Measurements from ENCODE around the gene TMEM131L. TPM values are rescaled to one million over a fixed set of nuclear protein-coding genes. Genes with fewer than 3 reads are reported as not detected.
A peak's percentile ranks its signal among the peaks of the same experiment; 100 is the strongest.

The TMEM131L gene
- total RNA-seq, 1 experiment from 2014 or later: 14.6 TPM

DNA sequence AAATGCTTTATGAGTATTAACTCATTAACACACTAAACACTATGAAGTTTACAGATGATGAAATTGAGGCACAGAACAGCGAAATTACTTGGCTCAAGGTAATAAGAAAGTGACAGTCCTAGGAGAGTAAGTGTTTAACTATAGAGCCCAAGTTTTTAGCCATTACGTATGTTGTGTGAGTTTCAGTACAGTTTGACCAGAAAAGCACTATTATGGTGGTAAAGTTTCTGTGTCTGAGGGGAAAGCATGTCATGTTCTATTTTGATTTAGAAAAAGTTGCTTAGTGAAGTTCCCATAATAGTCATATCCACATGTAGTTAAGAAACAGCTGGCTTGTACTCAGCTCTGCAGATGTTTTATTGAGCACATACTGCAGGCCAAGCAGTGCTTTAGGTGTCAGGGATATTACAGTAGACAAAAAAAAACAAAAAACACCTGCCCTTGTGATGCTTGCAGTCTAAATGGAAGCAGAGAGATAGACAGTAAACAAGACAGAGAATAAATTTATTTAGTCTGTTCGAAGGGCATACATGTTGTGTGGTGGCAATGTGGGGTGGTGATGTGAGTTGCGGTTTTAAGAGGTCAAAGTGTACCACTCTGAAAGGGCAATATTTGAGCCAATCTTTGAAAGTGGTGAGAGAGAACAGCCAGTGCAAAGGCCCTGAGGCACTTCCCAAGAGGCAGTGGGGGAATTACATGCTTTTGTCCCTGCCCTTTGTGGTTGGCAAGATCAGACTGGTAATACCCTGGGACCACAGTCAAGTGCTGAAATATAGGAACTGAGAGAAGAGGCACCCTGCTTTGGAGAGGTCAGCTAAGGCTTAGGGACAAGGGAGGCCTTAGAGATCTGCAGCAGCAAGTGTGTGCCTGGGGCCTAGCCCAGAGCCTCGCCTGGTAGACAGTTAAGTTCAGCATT, 6.2 kb downstream of the TMEM131L start:
- H3K56ac ChIP-seq (ENCODE audit: insufficient read length, low read depth, low read length): no peak overlapping the region
- peaks cover 12% of the 10 kb centered on the region; the same call in 1 of the 2 replicates for H3K79me2 ChIP-seq (ENCODE audit: insufficient read depth, low read length)
- TF ChIP-seq, protein P1, sequence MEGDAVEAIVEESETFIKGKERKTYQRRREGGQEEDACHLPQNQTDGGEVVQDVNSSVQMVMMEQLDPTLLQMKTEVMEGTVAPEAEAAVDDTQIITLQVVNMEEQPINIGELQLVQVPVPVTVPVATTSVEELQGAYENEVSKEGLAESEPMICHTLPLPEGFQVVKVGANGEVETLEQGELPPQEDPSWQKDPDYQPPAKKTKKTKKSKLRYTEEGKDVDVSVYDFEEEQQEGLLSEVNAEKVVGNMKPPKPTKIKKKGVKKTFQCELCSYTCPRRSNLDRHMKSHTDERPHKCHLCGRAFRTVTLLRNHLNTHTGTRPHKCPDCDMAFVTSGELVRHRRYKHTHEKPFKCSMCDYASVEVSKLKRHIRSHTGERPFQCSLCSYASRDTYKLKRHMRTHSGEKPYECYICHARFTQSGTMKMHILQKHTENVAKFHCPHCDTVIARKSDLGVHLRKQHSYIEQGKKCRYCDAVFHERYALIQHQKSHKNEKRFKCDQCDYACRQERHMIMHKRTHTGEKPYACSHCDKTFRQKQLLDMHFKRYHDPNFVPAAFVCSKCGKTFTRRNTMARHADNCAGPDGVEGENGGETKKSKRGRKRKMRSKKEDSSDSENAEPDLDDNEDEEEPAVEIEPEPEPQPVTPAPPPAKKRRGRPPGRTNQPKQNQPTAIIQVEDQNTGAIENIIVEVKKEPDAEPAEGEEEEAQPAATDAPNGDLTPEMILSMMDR (conservative IDR thresholded peaks at IDR 0.05): no peak
- no peaks in the 10 kb centered on the region for H3K9me3 Mint-ChIP-seq
- H4K5ac ChIP-seq (ENCODE audit: insufficient read length, low read depth, low read length): no peak overlapping the region
- H3K4me1 Mint-ChIP-seq: peaks cover 13 to 14% of the 10 kb centered on the region in 2 experiments
- no peak overlapping the region for H2BK120ac ChIP-seq (ENCODE audit: low read depth, low read length, poor library complexity, severe bottlenecking)
- H3K14ac ChIP-seq (ENCODE audit: insufficient read depth, low read length): no peak overlapping the region
- no peak overlapping the region for H3K18ac ChIP-seq (ENCODE audit: insufficient read length, low read depth, low read length)
- H3K36me3 Mint-ChIP-seq (ENCODE audit: insufficient read depth in 1 of 3, low read depth in 3 of 3): peaks cover 16 to 26% (median 17%) of the 10 kb centered on the region in 3 experiments
- no peak overlapping the region for H3T11ph ChIP-seq (ENCODE audit: low read length)
- no peak overlapping the region for H4K8ac ChIP-seq (replicated peaks; ENCODE audit: insufficient read length, low read depth, low read length)
- H3K79me1 ChIP-seq (ENCODE audit: insufficient read depth, low read depth, low read length, poor library complexity, severe bottlenecking): no peaks in the 10 kb centered on the region
- H2AK5ac ChIP-seq (ENCODE audit: insufficient read length, low read length): no peak overlapping the region
- no peaks in the 10 kb centered on the region; the same call in 1 of the 2 replicates for H3K27me3 ChIP-seq (ENCODE audit: insufficient read depth, low read length)
- no CpG with 5 or more reads among the region's 5 CpGs for WGBS (ENCODE audit: extremely low coverage, insufficient read length, low lambda C conversion rate)
- H3K27me3 Mint-ChIP-seq (ENCODE audit: low read depth): no peaks in the 10 kb centered on the region
- no peak overlapping the region for H2BK20ac ChIP-seq (ENCODE audit: low read depth, low read length, poor library complexity, severe bottlenecking)
- DNase-seq: no peak
- H3K27ac Mint-ChIP-seq: 0 out of 7 replicates have a peak overlapping the region, but pooled peaks of 1 of the 3 experiments have one; percentile 17
- no peak overlapping the region for H3K4me2 ChIP-seq (ENCODE audit: insufficient read depth, insufficient read length, low read length)
- no peak overlapping the region for H3K23ac ChIP-seq (ENCODE audit: insufficient read length, low read depth, low read length)
- H2BK5ac ChIP-seq (ENCODE audit: insufficient read length, low read length): no peak overlapping the region
- no peak overlapping the region for H3K27ac ChIP-seq (ENCODE audit: insufficient read length, low read depth, low read length)
- no peak overlapping the region for H2AFZ ChIP-seq (ENCODE audit: low read length)
- no peak overlapping the region for H3K4ac ChIP-seq (ENCODE audit: low read depth, low read length)
- H3K9me3 ChIP-seq (ENCODE audit: control insufficient read depth, low read depth, low read length): no peaks in the 10 kb centered on the region
- H4K20me1 ChIP-seq (ENCODE audit: control insufficient read depth, insufficient read depth, insufficient read length): no peaks in the 10 kb centered on the region
- no peak overlapping the region; a peak in 1 of 5 replicates for H3K4me3 Mint-ChIP-seq
- H3K9ac ChIP-seq (ENCODE audit: extremely low read depth, insufficient read length, low read length): no peak overlapping the region
- H4K91ac ChIP-seq (ENCODE audit: insufficient read length, low read depth, low read length): no peak overlapping the region
- no peak overlapping the region for H2BK12ac ChIP-seq (ENCODE audit: insufficient read length, low read depth, low read length)
- peaks cover 1% of the 10 kb centered on the region for H3K23me2 ChIP-seq (ENCODE audit: insufficient read length, low read depth, low read length, poor library complexity, severe bottlenecking)
- no peaks in the 10 kb centered on the region; the same call in 1 of the 2 replicates for H3K4me1 ChIP-seq (ENCODE audit: insufficient read depth, low read length)
- H2BK15ac ChIP-seq (ENCODE audit: low read depth, low read length): no peak overlapping the region

Data from H9 (cell line).